IPS DF 6.9 (cell line): Measurements from ENCODE around the gene RIN3.

Source experiments
- DNase-seq: peaks from one replicate; pipeline ENCODE4 v3.0.0-alpha.2; 2013; ENCODE audit warnings: low read depth, low spot score
- H3K27ac ChIP-seq: one replicate; pipeline ENCODE4 v1.5.1; 2013; ENCODE audit warnings: low read length, control low read depth
- H3K27me3 ChIP-seq: 2 replicates; pipeline ENCODE4 v1.6.1; 2013; ENCODE audit warnings: mild to moderate bottlenecking, low read length; ENCODE audit not compliant: control insufficient read depth, insufficient read depth
- H3K36me3 ChIP-seq: 2 replicates; pipeline ENCODE4 v1.6.1; 2013; ENCODE audit warnings: low read length; ENCODE audit not compliant: control insufficient read depth, insufficient read depth
- H3K4me1 ChIP-seq: 2 replicates; pipeline ENCODE4 v1.6.1; 2013; ENCODE audit warnings: low read length; ENCODE audit not compliant: control insufficient read depth, insufficient read depth
- H3K4me3 ChIP-seq: 2 replicates; pipeline ENCODE4 v1.5.1; 2013; ENCODE audit warnings: mild to moderate bottlenecking, low read length
- H3K9me3 ChIP-seq: 2 replicates; pipeline ENCODE4 v1.6.1; 2013; ENCODE audit warnings: low read length, inconsistent platforms; ENCODE audit not compliant: control insufficient read depth, insufficient read depth
- WGBS: extraction: QIAGEN DNeasy Blood & Tissue Kit; methylation state at CpG from one replicate; pipeline ENCODE4 v1.1.7; 2013; ENCODE audit warnings: mixed read lengths, missing lambda C conversion rate; ENCODE audit not compliant: insufficient read length, insufficient coverage; 5-methylcytosine and 5-hydroxymethylcytosine counted together

The RIN3 gene

GRCh38 chr14:92600318-92601053, 86.9 kb downstream of the RIN3 start:
- Histone ChIP-seq H3K27me3 (no peaks in the 10 kb centered on the region), H3K4me1 (no peaks in the 10 kb centered on the region), H3K36me3 (no peaks in the 10 kb centered on the region), H3K4me3 (no peak overlapping the region), H3K27ac (no peak overlapping the region), H3K9me3 (no peaks in the 10 kb centered on the region)
- DNase-seq = no peak
- WGBS = no CpG with 5 or more reads among the region's 15 CpGs

GRCh38 chr14:92601131-92601710, 87.6 kb downstream of the RIN3 start:
- no peak overlapping the region for H3K27ac ChIP-seq
- H3K9me3 ChIP-seq = no peaks in the 10 kb centered on the region
- H3K4me1 ChIP-seq = no peaks in the 10 kb centered on the region
- H3K4me3 ChIP-seq = no peak overlapping the region
- H3K36me3 ChIP-seq = no peaks in the 10 kb centered on the region
- no peaks in the 10 kb centered on the region for H3K27me3 ChIP-seq
- no CpG with 5 or more reads among the region's 9 CpGs for WGBS
- DNase-seq = no peak

GRCh38 chr14:92601757-92602417, 88.3 kb downstream of the RIN3 start:
- WGBS = no CpG with 5 or more reads among the region's 10 CpGs
- Histone ChIP-seq H3K27me3 (no peaks in the 10 kb centered on the region), H3K27ac (no peak overlapping the region), H3K36me3 (no peaks in the 10 kb centered on the region), H3K4me3 (no peak overlapping the region), H3K9me3 (no peaks in the 10 kb centered on the region), H3K4me1 (no peaks in the 10 kb centered on the region)
- no peak for DNase-seq

GRCh38 chr14:92603309-92604242, 90.0 kb downstream of the RIN3 start:
- WGBS = no CpG with 5 or more reads among the region's 14 CpGs
- Histone ChIP-seq H3K27me3 (no peaks in the 10 kb centered on the region), H3K9me3 (no peaks in the 10 kb centered on the region), H3K36me3 (no peaks in the 10 kb centered on the region), H3K4me3 (no peak overlapping the region), H3K27ac (no peak overlapping the region), H3K4me1 (no peaks in the 10 kb centered on the region)
- no peak for DNase-seq

- Histone ChIP-seq H3K36me3 (no peaks in the 10 kb centered on the region), H3K9me3 (no peaks in the 10 kb centered on the region), H3K27me3 (no peaks in the 10 kb centered on the region), H3K27ac (no peak overlapping the region), H3K4me3 (no peak overlapping the region), H3K4me1 (no peaks in the 10 kb centered on the region)
- WGBS = no CpG with 5 or more reads among the region's 5 CpGs
- DNase-seq = no peak
Measured at GRCh38 chr14:92605274-92605940, 91.8 kb downstream of the RIN3 start.

GRCh38 chr14:92607251-92607650, 93.7 kb downstream of the RIN3 start:
- Histone ChIP-seq H3K27me3 (no peaks in the 10 kb centered on the region), H3K9me3 (no peaks in the 10 kb centered on the region), H3K4me3 (no peak overlapping the region), H3K27ac (no peak overlapping the region), H3K4me1 (no peaks in the 10 kb centered on the region), H3K36me3 (no peaks in the 10 kb centered on the region)
- no CpG with 5 or more reads among the region's 3 CpGs for WGBS
- no peak for DNase-seq

- whole genome bisulfite sequencing = no CpG with 5 or more reads among the region's 5 CpGs
- no peak overlapping the region for H3K27ac ChIP-seq
- H3K36me3 ChIP-seq = no peaks in the 10 kb centered on the region
- no peaks in the 10 kb centered on the region for H3K4me1 ChIP-seq
- no peak overlapping the region for H3K4me3 ChIP-seq
- H3K27me3 ChIP-seq = no peaks in the 10 kb centered on the region
- H3K9me3 ChIP-seq = no peaks in the 10 kb centered on the region
- no peak for DNase-seq
Measured at GRCh38 chr14:92607702-92608429, 94.3 kb downstream of the RIN3 start.

GRCh38 chr14:92609955-92610354, 96.4 kb downstream of the RIN3 start:
- Histone ChIP-seq H3K27ac (no peak overlapping the region), H3K27me3 (no peaks in the 10 kb centered on the region), H3K9me3 (no peaks in the 10 kb centered on the region), H3K4me1 (no peaks in the 10 kb centered on the region), H3K36me3 (no peaks in the 10 kb centered on the region), H3K4me3 (no peak overlapping the region)
- no peak for DNase-seq
- no CpG with 5 or more reads among the region's 4 CpGs for WGBS

- no CpG with 5 or more reads among the region's 7 CpGs for WGBS
- Histone ChIP-seq H3K4me1 (no peaks in the 10 kb centered on the region), H3K27ac (no peak overlapping the region)
Measured at GRCh38 chr14:92610849-92611271, 97.3 kb downstream of the RIN3 start.

More at GRCh38 chr14:92610849-92611271, 97.3 kb downstream of the RIN3 start:
- Histone ChIP-seq H3K27me3 (no peaks in the 10 kb centered on the region), H3K9me3 (no peaks in the 10 kb centered on the region), H3K36me3 (no peaks in the 10 kb centered on the region), H3K4me3 (no peak overlapping the region)
- no peak for DNase-seq
